ENCODE measurements around the gene STAP2. TPM values are rescaled to one million over a fixed set of nuclear protein-coding genes. Genes with fewer than 3 reads are reported as not detected.

Gene STAP2
- total RNA-seq, 4 donors from 2014 or later, result 3.1 to 6.0 (median 4.8) TPM; not detected in 1

DNA sequence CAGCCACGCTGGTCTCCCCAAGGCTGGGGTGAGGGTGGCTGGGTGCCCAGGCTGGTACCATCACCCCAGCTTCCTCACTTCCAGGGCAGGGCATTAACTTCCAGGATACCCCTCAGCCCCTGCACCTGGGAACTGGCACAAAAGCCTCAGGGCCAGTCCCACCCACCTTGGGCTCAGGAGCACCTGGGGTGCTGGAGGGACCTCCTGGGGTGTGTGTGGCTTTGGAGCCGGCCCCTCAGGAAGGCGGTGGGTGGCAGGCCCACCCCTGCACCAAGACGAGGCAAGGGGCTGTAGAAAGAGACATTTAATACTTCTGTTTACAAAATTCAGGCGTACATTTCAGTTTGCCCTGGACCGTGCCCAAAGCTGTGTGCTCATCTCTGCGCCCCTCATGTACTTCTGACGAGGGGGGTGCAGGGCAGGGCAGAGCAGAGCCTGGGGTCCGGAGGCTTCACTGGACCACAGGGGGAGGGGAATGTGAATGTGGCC lies 21.5 kb upstream of the STAP2 start:
- WGBS, 2 donors, result 69 to 79% methylated on average over 8 to 9 of the region's 9 CpGs

DNA sequence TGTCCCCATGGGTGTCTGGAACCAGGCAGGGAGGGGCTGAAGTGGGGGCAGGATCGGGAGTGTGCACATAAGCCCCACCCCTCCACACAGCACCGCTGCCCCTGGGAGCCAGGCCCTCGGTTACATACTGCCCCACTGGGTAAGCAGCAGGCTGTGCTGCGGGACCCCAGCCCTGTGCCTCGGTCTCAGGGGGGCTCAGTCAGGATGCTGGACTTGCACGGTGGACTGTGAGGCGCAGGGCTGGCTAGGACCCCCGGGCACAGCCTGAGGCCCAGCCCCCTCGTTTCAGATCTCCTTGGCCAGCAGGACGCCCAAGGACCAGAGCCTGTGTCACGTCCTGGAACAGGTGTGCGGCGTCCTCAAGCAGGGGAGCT lies 21.0 kb upstream of the STAP2 start:
- H3K27me3 ChIP-seq, result no peaks in the 10 kb centered on the region
- WGBS, 2 donors, result 60 to 72% methylated on average over 7 of the region's 13 CpGs
- peaks cover 5 to 99% (median 7%) of the 10 kb centered on the region in 3 donors for H3K36me3 ChIP-seq
- peak overlapping the region in 1 of 4 donors; percentile 44 for H3K27ac ChIP-seq
- no peak overlapping the region for H3K4me3 ChIP-seq
- H3K4me1 ChIP-seq, result peaks cover 0 to 18% (median 0%) of the 10 kb centered on the region in 4 donors
- H3K9me3 ChIP-seq, result no peaks in the 10 kb centered on the region
- DNase-seq (ENCODE audit: low spot score in 2 of 2), result no peak
- TF ChIP-seq, protein P1, sequence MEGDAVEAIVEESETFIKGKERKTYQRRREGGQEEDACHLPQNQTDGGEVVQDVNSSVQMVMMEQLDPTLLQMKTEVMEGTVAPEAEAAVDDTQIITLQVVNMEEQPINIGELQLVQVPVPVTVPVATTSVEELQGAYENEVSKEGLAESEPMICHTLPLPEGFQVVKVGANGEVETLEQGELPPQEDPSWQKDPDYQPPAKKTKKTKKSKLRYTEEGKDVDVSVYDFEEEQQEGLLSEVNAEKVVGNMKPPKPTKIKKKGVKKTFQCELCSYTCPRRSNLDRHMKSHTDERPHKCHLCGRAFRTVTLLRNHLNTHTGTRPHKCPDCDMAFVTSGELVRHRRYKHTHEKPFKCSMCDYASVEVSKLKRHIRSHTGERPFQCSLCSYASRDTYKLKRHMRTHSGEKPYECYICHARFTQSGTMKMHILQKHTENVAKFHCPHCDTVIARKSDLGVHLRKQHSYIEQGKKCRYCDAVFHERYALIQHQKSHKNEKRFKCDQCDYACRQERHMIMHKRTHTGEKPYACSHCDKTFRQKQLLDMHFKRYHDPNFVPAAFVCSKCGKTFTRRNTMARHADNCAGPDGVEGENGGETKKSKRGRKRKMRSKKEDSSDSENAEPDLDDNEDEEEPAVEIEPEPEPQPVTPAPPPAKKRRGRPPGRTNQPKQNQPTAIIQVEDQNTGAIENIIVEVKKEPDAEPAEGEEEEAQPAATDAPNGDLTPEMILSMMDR (IDR thresholded peaks at IDR 0.05), result no peak
- no peak for TF ChIP-seq EP300 (IDR thresholded peaks at IDR 0.05)
- no peak for TF ChIP-seq POLR2A (IDR thresholded peaks at IDR 0.05)

More for the DNA sequence above, 21.5 kb upstream of the STAP2 start:
- Histone ChIP-seq H3K4me1 (peaks cover 0 to 20% (median 0%) of the 10 kb centered on the region in 4 donors), H3K27ac (peak overlapping the region in 1 of 4 donors; percentile 44), H3K36me3 (peaks cover 5 to 99% (median 10%) of the 10 kb centered on the region in 3 donors), H3K4me3 (no peak overlapping the region), H3K9me3 (no peaks in the 10 kb centered on the region), H3K27me3 (no peaks in the 10 kb centered on the region)
- no peak for DNase-seq (ENCODE audit: low spot score in 2 of 2)
- TF ChIP-seq, protein P1 (IDR thresholded peaks at IDR 0.05), result no peak
- no peak for TF ChIP-seq POLR2A (IDR thresholded peaks at IDR 0.05)
- no peak for TF ChIP-seq EP300 (IDR thresholded peaks at IDR 0.05)

- Histone ChIP-seq H3K27me3 (no peaks in the 10 kb centered on the region), H3K27ac (peak overlapping the region in 1 of 4 donors; percentile 44), H3K9me3 (no peaks in the 10 kb centered on the region), H3K4me3 (no peak overlapping the region), H3K4me1 (peaks cover 0 to 18% (median 0%) of the 10 kb centered on the region in 4 donors), H3K36me3 (peaks cover 5 to 99% (median 7%) of the 10 kb centered on the region in 3 donors)
- TF ChIP-seq EP300 (IDR thresholded peaks at IDR 0.05) (no peak), POLR2A (IDR thresholded peaks at IDR 0.05) (no peak)
- TF ChIP-seq, protein P1 (IDR thresholded peaks at IDR 0.05), result no peak
- WGBS, 2 donors, result 86 to 92% methylated on average over 16 to 24 of the region's 25 CpGs
- no peak for DNase-seq (ENCODE audit: low spot score in 2 of 2)
These were observed 20.3 kb upstream of the STAP2 start for GRCh38 chr19:4358709-4359626.

- Histone ChIP-seq H3K4me1 (peaks cover 0 to 18% (median 0%) of the 10 kb centered on the region in 4 donors), H3K27ac (no peak overlapping the region), H3K9me3 (no peaks in the 10 kb centered on the region), H3K36me3 (peaks cover 0 to 91% (median 2%) of the 10 kb centered on the region in 3 donors), H3K4me3 (no peak overlapping the region), H3K27me3 (no peaks in the 10 kb centered on the region)
- DNase-seq (ENCODE audit: low spot score in 2 of 2), result no peak
- TF ChIP-seq POLR2A (IDR thresholded peaks at IDR 0.05), result no peak
- TF ChIP-seq, protein P1 (IDR thresholded peaks at IDR 0.05), result no peak
- WGBS, 2 donors, result 84 to 92% methylated on average over 11 to 16 of the region's 16 CpGs
These were observed 19.3 kb upstream of the STAP2 start for GRCh38 chr19:4357921-4358326.
